IMR-90 (cell line): Measurements from ENCODE around the gene SERPINE2. TPM values are rescaled to one million over a fixed set of nuclear protein-coding genes. Genes with fewer than 3 reads are reported as not detected.

Source experiments
- ATAC-seq: fragments of 200-7000 bp; cut with Tn5 transposase; 2 replicates; pipeline ENCODE4 v1.9.1; 2020; ENCODE audit warnings: low read depth, mild to moderate bottlenecking, moderate library complexity
- Bru-seq: library from RNA; stranded (reverse); fragments of 400-500 nt; gene quantifications from one replicate; lab custom pipeline; 2021; lab: Mats Ljungman, UMichigan
- BruChase-seq, 2 experiments: library from RNA; stranded (reverse); fragments of 400-500 nt; gene quantifications; one replicate each; lab custom pipeline; 2021; lab: Mats Ljungman, UMichigan
- BruUV-seq: library from RNA; stranded (reverse); fragments of 400-500 nt; replicated peaks from 2 replicates; lab custom pipeline; 2021; lab: Mats Ljungman, UMichigan
- CTCF ChIA-PET: fragments of 300-600 bp; formaldehyde crosslinking; extraction: SDS; loops from one replicate; lab custom pipeline; 2021; ENCODE audit warnings: antibody characterized with exemption; lab: Yijun Ruan, JAX
- POLR2A ChIA-PET: fragments of 300-600 bp; sonication (Branson Sonifier 250); formaldehyde crosslinking; loops from one replicate; lab custom pipeline; 2022; ENCODE audit warnings: antibody characterized with exemption; ENCODE audit not compliant: unreplicated experiment; lab: Charles Lee
- DNase-seq: peaks from one replicate; pipeline ENCODE4 v3.0.0; 2013
- H2AFZ ChIP-seq: replicated peaks from 2 replicates; pipeline ENCODE3; 2013; ENCODE audit warnings: low read length, mild to moderate bottlenecking; ENCODE audit not compliant: poor library complexity
- H2AK5ac ChIP-seq: 2 replicates; pipeline ENCODE4 v1.6.1; 2013; ENCODE audit warnings: low read depth, low read length, inconsistent platforms
- H2AK9ac ChIP-seq: replicated peaks from 2 replicates; pipeline ENCODE3; 2013; ENCODE audit warnings: mild to moderate bottlenecking, low read depth, low read length, moderate library complexity; ENCODE audit not compliant: poor library complexity
- H2BK120ac ChIP-seq: 2 replicates; pipeline ENCODE4 v1.6.1; 2013; ENCODE audit warnings: low read depth, low read length, inconsistent platforms
- H2BK15ac ChIP-seq: 3 replicates; pipeline ENCODE4 v1.6.1; 2013; ENCODE audit warnings: low read depth, low read length, inconsistent platforms
- H2BK20ac ChIP-seq: 2 replicates; pipeline ENCODE4 v1.6.1; 2013; ENCODE audit warnings: low read depth, mild to moderate bottlenecking, inconsistent platforms, low read length, moderate library complexity
- H2BK5ac ChIP-seq: 2 replicates; pipeline ENCODE4 v1.6.1; 2013; ENCODE audit warnings: mild to moderate bottlenecking, low read depth, low read length, inconsistent platforms; ENCODE audit not compliant: poor library complexity, severe bottlenecking
- H3K14ac ChIP-seq: replicated peaks from 2 replicates; pipeline ENCODE4 v1.6.1; 2013; ENCODE audit warnings: low read depth, low read length, inconsistent platforms
- H3K18ac ChIP-seq: 2 replicates; pipeline ENCODE4 v1.6.1; 2013; ENCODE audit warnings: low read depth, low read length, control low read depth
- H3K23ac ChIP-seq: 2 replicates; pipeline ENCODE4 v1.6.1; 2013; ENCODE audit warnings: low read depth, low read length, inconsistent platforms
- H3K27ac ChIP-seq: 2 replicates; pipeline ENCODE4 v1.5.1; 2013; ENCODE audit warnings: mild to moderate bottlenecking, control low read depth, low read length; ENCODE audit not compliant: insufficient read depth
- H3K27me3 ChIP-seq: 2 replicates; pipeline ENCODE4 v1.6.1; 2013; ENCODE audit warnings: low read length; ENCODE audit not compliant: control insufficient read depth, insufficient read depth
- H3K36me3 ChIP-seq: 2 replicates; pipeline ENCODE4 v1.6.1; 2013; ENCODE audit warnings: low read length, mixed read lengths; ENCODE audit not compliant: control insufficient read depth, insufficient read depth
- H3K4ac ChIP-seq: 2 replicates; pipeline ENCODE4 v1.6.1; 2013; ENCODE audit warnings: low read depth, low read length, inconsistent platforms
- H3K4me1 ChIP-seq: 2 replicates; pipeline ENCODE4 v1.6.1; 2013; ENCODE audit warnings: low read length, mixed read lengths; ENCODE audit not compliant: control insufficient read depth, insufficient read depth
- H3K4me2 ChIP-seq: 2 replicates; pipeline ENCODE4 v1.6.1; 2013; ENCODE audit warnings: low read depth, mild to moderate bottlenecking, control low read depth, low read length, moderate library complexity
- H3K4me3 ChIP-seq: 2 replicates; pipeline ENCODE4 v1.5.1; 2013; ENCODE audit warnings: low read depth, mild to moderate bottlenecking, control low read depth, low read length, moderate library complexity; ENCODE audit not compliant: insufficient read depth
- H3K56ac ChIP-seq: 2 replicates; pipeline ENCODE4 v1.6.1; 2013; ENCODE audit warnings: low read length, inconsistent platforms; ENCODE audit not compliant: insufficient read depth; ENCODE audit errors: extremely low read depth
- H3K79me1 ChIP-seq, 2 experiments: 2 replicates each; pipeline ENCODE4 v1.6.1; 2013; ENCODE audit warnings: low read length in 2 of 2, inconsistent platforms in 1 of 2, low read depth in 1 of 2
- H3K9ac ChIP-seq: 2 replicates; pipeline ENCODE4 v1.6.1; 2013; ENCODE audit warnings: low read depth, low read length, control low read depth
- H3K9me1 ChIP-seq: 2 replicates; pipeline ENCODE4 v1.6.1; 2013; ENCODE audit warnings: low read length, inconsistent platforms; ENCODE audit not compliant: insufficient read depth
- H3K9me3 ChIP-seq: 2 replicates; pipeline ENCODE4 v1.6.1; 2013; ENCODE audit warnings: low read length; ENCODE audit not compliant: control insufficient read depth, insufficient read depth
- H4K20me1 ChIP-seq: 2 replicates; pipeline ENCODE4 v1.6.1; 2013; ENCODE audit warnings: low read length, inconsistent platforms; ENCODE audit not compliant: insufficient read depth
- H4K5ac ChIP-seq: 2 replicates; pipeline ENCODE4 v1.6.1; 2013; ENCODE audit warnings: mild to moderate bottlenecking, low read depth, low read length, control low read depth
- H4K8ac ChIP-seq, 2 experiments: 2 replicates each; pipeline ENCODE4 v1.6.1; 2013; ENCODE audit warnings: low read depth in 2 of 2, low read length in 2 of 2, control low read depth in 1 of 2, inconsistent platforms in 1 of 2
- H4K91ac ChIP-seq: 2 replicates; pipeline ENCODE4 v1.6.1; 2013; ENCODE audit warnings: low read depth, low read length, inconsistent platforms; ENCODE audit not compliant: insufficient read depth
- BHLHE40 ChIP-seq: fragments of 150-350 bp; IDR thresholded peaks from 2 replicates; pipeline ENCODE4 v1.6.1; 2016; ENCODE audit warnings: mild to moderate bottlenecking, low read depth, low read length
- CEBPB ChIP-seq: IDR thresholded peaks from 2 replicates; pipeline ENCODE4 v1.6.1; 2012; ENCODE audit warnings: low read depth, low read length, improper control_type of control experiment
- CHD1 ChIP-seq: IDR thresholded peaks from 2 replicates; pipeline ENCODE4 v1.6.1; 2012; ENCODE audit warnings: low read depth, low read length, improper control_type of control experiment
- ELK1 ChIP-seq: fragments of 150-350 bp; IDR thresholded peaks from 2 replicates; pipeline ENCODE4 v1.6.1; 2016; ENCODE audit warnings: low read depth, mild to moderate bottlenecking, low read length, moderate library complexity, borderline replicate concordance
- FOS ChIP-seq: fragments of 150-350 bp; IDR thresholded peaks from 2 replicates; pipeline ENCODE4 v1.6.1; 2016; ENCODE audit warnings: low read depth, low read length
- MAZ ChIP-seq: IDR thresholded peaks from 2 replicates; pipeline ENCODE4 v1.6.1; 2012; ENCODE audit warnings: low read depth, mild to moderate bottlenecking, low read length, improper control_type of control experiment, moderate library complexity, borderline replicate concordance
- MXI1 ChIP-seq: IDR thresholded peaks from 2 replicates; pipeline ENCODE4 v1.6.1; 2012; ENCODE audit warnings: low read depth, mild to moderate bottlenecking, low read length, moderate library complexity, borderline replicate concordance
- POLR2A ChIP-seq: IDR thresholded peaks from 2 replicates; pipeline ENCODE4 v1.6.1; 2012; ENCODE audit warnings: mild to moderate bottlenecking, low read depth, low read length
- RAD21 ChIP-seq: IDR thresholded peaks from 2 replicates; pipeline ENCODE4 v1.6.1; 2012; ENCODE audit warnings: low read length, improper control_type of control experiment
- RFX5 ChIP-seq: IDR thresholded peaks from 2 replicates; pipeline ENCODE4 v1.8.0; 2012; ENCODE audit warnings: low read depth, mild to moderate bottlenecking, low read length, moderate library complexity
- SMC3 ChIP-seq: fragments of 150-350 bp; IDR thresholded peaks from 2 replicates; pipeline ENCODE4 v1.6.1; 2016; ENCODE audit warnings: low read depth, mild to moderate bottlenecking, antibody characterized with exemption, low read length, moderate library complexity
- WGBS, 2 experiments: methylation state at CpG; one replicate each; pipeline versions ENCODE4 v1.1.5 to v1.1.7; 2013; ENCODE audit warnings: missing lambda C conversion rate in 2 of 2; ENCODE audit not compliant: insufficient read length in 1 of 2; ENCODE audit errors: extremely low coverage in 2 of 2; 5-methylcytosine and 5-hydroxymethylcytosine counted together
- dilution Hi-C: fragments of 300-500 bp; cut with HindIII; formaldehyde crosslinking; loops from one replicate; pipeline ENCODE4 v1.14.3; 2018; ENCODE audit warnings: low sequenced_read_pairs; ENCODE audit not compliant: unreplicated experiment
- in situ Hi-C: fragments of 300-500 bp; cut with MboI; formaldehyde crosslinking; loops from 3 replicates; pipeline ENCODE4 v1.14.3; 2019; ENCODE audit warnings: low sequenced_read_pairs, inconsistent platforms, mixed read lengths
- intact Hi-C: fragments of 100-400 bp; cut with micrococcal nuclease; formaldehyde crosslinking; loops from 2 replicates; pipeline ENCODE4 v1.10.0; 2022
- long read RNA-seq: library from polyadenylated mRNA; unstranded; transcript quantifications from one replicate; pipeline ENCODE4 v2.0.0, GENCODE V29; 2021; ENCODE audit not compliant: unreplicated experiment
- polyA plus RNA-seq, 3 experiments: library from polyadenylated mRNA; depleted of rRNA; stranded (reverse); fragments of >200 nt; gene quantifications; 2 replicates each; pipeline ENCODE4 v1.2.3, GENCODE V29; 2012; ENCODE audit warnings: low replicate concordance in 1 of 3
- total RNA-seq: library from RNA; depleted of rRNA; stranded (reverse); fragments of >200 nt; gene quantifications from 2 replicates; pipeline ENCODE4 v1.2.3, GENCODE V29; 2012; rRNA removed
- TF ChIP-seq, protein P1 (sequence below): conservative IDR thresholded peaks from 2 replicates; pipeline ENCODE4 v1.5.1; 2012; ENCODE audit warnings: mild to moderate bottlenecking, low read depth, low read length, improper control_type of control experiment

SERPINE2 gene
- total RNA-seq (21.1 and 24.0 TPM in 2 replicates), polyA plus RNA-seq (2012; rRNA removed) (62.7 and 109 TPM in 2 replicates), Bru-seq, nascent RNA (percentile 86 among the genes with signal in this experiment), BruChase-seq, experiment 1, labeled RNA remaining after a 6-hour chase (percentile 80 among the genes with signal in this experiment), BruChase-seq, experiment 2, labeled RNA remaining after a 2-hour chase (percentile 77 among the genes with signal in this experiment)
- 29.0 and 40.8 TPM in 2 replicates for polyA plus RNA-seq (2012; cell fraction: cytosol; rRNA removed)
- 31.5 and 36.1 TPM in 2 replicates for polyA plus RNA-seq (2012; cell fraction: nucleus; rRNA removed; ENCODE audit: low replicate concordance)
- long read RNA-seq, transcript SERPINE2-201 (9 exons, 2,195 nt), result minor isoform, 91 of 637 reads
- long read RNA-seq, transcript SERPINE2-202 (9 exons, 2,161 nt), result major isoform, 474 of 637 reads
- long read RNA-seq, partial matches to known transcripts, result 37 of 637 reads
- long read RNA-seq, other reads (novel, unspliced or antisense), result 29 of 637 reads

- Histone ChIP-seq H2AK5ac (peak within 1 kb of the TSS; percentile 54; the same call in 1 of the 2 replicates), H3K14ac (peak within 1 kb of the TSS; percentile 2; the same call in 1 of the 2 replicates), H3K27me3 (peaks cover 13% of the 10 kb centered on the region), H3K56ac (no peak within 1 kb of the TSS), H2BK20ac (peak within 1 kb of the TSS; percentile 60; the same call in 1 of the 2 replicates), H3K9me3 (no peaks in the 10 kb centered on the region), H3K9me1 (peaks cover 7% of the 10 kb centered on the region), H3K9ac (peak within 1 kb of the TSS; percentile 84), H3K18ac (no peak within 1 kb of the TSS), H2BK5ac (no peak within 1 kb of the TSS), H3K4me3 (peak within 1 kb of the TSS; percentile 99), H4K20me1 (no peaks in the 10 kb centered on the region; the same call in 1 of the 2 replicates), H3K36me3 (0 out of 2 replicates have a peak, but pooled peaks cover 2% of the 10 kb centered on the region), H3K4me1 (peaks cover 15% of the 10 kb centered on the region), H4K5ac (no peak within 1 kb of the TSS), H2BK15ac (peak within 1 kb of the TSS; percentile 57; the same call in 1 of the 3 replicates), H3K4ac (peak within 1 kb of the TSS; percentile 68), H4K91ac (peak within 1 kb of the TSS; percentile 11; the same call in 1 of the 2 replicates), H4K8ac (no peak within 1 kb of the TSS; a peak in 1 of 4 replicates), H3K4me2 (peak within 1 kb of the TSS; percentile 99), H3K79me1 (peaks cover 9 to 30% of the 10 kb centered on the region in 2 experiments; a peak in 2 of 4 replicates), H3K27ac (peak within 1 kb of the TSS; percentile 29; the same call in 1 of the 2 replicates), H2AK9ac (peak within 1 kb of the TSS; percentile 91), H2BK120ac (peak within 1 kb of the TSS; percentile 87), H2AFZ (peak within 1 kb of the TSS; percentile 94), H3K23ac (peak within 1 kb of the TSS; percentile 88)
- WGBS, 2 experiments, result 1% methylated on average over 28 of the region's 91 CpGs; no CpG with 5 or more reads in 1 of the 2 experiments
- intact Hi-C loops (loop anchor here (1.0 to 2.0 kb wide), 2 partner anchors 46 to 69 kb away; no protein-coding TSS in a partner anchor), dilution Hi-C loops (no loop called here), in situ Hi-C loops (no loop called here)
- BruUV-seq, result no TSS peak
- DNase-seq (peak; percentile 37), ATAC-seq (peak; percentile 81)
- POLR2A ChIA-PET, result interaction anchor here (0.6 kb wide), 1 partner anchor 183 kb away, joined by 3 read pairs; no protein-coding TSS in a partner anchor
- CTCF ChIA-PET, result interaction anchor here (0.6 to 1.8 kb wide), 6 partner anchors 46 to 248 kb away, joined by 3 to 5 read pairs (median 4); no protein-coding TSS in a partner anchor
- TF ChIP-seq, protein P1, sequence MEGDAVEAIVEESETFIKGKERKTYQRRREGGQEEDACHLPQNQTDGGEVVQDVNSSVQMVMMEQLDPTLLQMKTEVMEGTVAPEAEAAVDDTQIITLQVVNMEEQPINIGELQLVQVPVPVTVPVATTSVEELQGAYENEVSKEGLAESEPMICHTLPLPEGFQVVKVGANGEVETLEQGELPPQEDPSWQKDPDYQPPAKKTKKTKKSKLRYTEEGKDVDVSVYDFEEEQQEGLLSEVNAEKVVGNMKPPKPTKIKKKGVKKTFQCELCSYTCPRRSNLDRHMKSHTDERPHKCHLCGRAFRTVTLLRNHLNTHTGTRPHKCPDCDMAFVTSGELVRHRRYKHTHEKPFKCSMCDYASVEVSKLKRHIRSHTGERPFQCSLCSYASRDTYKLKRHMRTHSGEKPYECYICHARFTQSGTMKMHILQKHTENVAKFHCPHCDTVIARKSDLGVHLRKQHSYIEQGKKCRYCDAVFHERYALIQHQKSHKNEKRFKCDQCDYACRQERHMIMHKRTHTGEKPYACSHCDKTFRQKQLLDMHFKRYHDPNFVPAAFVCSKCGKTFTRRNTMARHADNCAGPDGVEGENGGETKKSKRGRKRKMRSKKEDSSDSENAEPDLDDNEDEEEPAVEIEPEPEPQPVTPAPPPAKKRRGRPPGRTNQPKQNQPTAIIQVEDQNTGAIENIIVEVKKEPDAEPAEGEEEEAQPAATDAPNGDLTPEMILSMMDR, result peak; percentile 52
- TF ChIP-seq BHLHE40 (no peak), SMC3 (no peak; the same call in 1 of the 2 replicates), POLR2A (no peak), MAZ (peak; percentile 66; the same call in 1 of the 2 replicates), CEBPB (no peak), RFX5 (no peak), RAD21 (peak; percentile 64), MXI1 (peak; percentile 52; the same call in 1 of the 2 replicates), ELK1 (no peak), CHD1 (no peak), FOS (no peak)
Observed at GRCh38 chr2:224039080-224039769, at the start of gene SERPINE2. Gene SERPINE2 (minus strand): TSS chr2:224039286. CDS start chr2:224001900, 37,386 bp downstream.
